Stimulated activated CD4-positive, alpha-beta T cell treated with anti-CD3 and anti-CD28 coated beads, Interleukin-1b, Interleukin-23, amount 100 ng/mL, for 4 hours (primary cell): ENCODE measurements around the gene GRHPR.

ENCODE experiments used
- DNase-seq, 2 donors: peaks; one replicate each; pipeline ENCODE4 v3.0.0-alpha.2; 2020; ENCODE audit warnings: low read depth in 2 of 2

The GRHPR gene

DNA sequence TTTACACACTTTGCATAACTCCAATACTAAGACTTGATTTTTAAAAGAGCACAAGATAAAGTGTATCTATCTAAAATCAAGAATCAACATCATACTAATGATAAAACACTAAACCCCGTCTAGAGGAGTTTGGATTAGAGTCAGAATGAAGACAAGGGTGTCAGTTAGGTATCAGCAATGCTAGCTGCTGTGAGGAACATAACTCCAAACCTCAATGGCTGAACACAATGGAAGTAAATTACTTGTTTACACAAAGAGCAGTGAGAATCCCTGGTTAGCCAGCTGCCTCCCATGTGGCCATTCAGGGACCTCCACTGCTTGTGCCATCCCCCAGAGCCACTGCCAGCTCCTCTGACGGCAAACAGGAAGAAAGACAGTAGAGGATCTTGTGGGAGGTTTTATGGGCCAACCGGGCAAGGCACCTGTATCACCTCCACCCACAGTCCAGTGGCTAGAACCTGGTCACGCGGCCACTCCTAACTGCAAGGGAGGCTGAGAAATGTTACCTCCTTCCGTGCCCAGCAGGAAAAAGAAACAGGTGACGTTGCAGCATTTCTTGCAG is 24.0 kb upstream of the GRHPR start:
- DNase-seq: no peak

DNA sequence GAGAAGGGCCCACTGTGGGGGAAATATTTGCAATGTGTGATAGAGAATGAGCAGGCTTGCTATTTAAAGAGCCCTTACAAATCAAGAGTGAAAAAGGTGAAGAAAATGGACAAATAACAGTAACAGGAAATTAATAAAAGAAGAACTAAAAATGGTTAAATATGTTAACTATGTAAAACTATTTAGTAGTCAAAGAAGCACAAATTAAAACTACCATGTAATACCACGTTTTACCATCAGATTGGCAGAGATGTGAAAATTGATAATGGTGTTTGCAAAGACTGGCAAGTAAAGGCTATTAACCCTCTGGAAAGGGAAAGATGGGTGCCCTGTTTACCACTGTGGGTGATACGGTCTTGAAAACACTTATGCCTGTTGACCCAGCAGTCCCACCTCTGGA is 23.2 kb upstream of the GRHPR start:
- DNase-seq: no peak

GRCh38 chr9:37404590-37404989 is 17.9 kb upstream of the GRHPR start:
- no peak for DNase-seq

DNA sequence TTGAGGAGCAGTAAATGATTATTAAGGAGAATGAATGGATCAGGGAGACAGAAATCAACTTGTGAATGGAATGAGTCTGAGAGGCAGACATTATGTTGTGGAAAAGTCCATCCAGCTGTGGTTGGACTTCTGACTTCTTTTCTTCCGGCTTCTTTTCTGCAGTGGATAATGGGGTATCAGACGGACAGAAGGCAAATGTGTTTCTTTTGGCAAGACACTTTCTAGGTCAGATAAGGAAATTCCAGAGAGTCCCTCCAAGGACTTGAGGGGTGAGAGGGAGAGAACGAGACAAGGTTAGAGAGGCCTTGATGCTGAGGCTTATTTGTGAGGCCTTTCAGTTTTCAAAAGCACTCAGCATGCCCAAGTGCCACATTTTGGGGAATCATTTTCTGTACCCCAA is 17.1 kb upstream of the GRHPR start:
- no peak for DNase-seq

- DNase-seq: no peak
These were observed 16.6 kb upstream of the GRHPR start for GRCh38 chr9:37405764-37406380.

GRCh38 chr9:37406603-37407401 is 15.7 kb upstream of the GRHPR start:
- no peak for DNase-seq

- no peak for DNase-seq
These were observed 15.0 kb upstream of the GRHPR start for GRCh38 chr9:37407468-37407867.

DNA sequence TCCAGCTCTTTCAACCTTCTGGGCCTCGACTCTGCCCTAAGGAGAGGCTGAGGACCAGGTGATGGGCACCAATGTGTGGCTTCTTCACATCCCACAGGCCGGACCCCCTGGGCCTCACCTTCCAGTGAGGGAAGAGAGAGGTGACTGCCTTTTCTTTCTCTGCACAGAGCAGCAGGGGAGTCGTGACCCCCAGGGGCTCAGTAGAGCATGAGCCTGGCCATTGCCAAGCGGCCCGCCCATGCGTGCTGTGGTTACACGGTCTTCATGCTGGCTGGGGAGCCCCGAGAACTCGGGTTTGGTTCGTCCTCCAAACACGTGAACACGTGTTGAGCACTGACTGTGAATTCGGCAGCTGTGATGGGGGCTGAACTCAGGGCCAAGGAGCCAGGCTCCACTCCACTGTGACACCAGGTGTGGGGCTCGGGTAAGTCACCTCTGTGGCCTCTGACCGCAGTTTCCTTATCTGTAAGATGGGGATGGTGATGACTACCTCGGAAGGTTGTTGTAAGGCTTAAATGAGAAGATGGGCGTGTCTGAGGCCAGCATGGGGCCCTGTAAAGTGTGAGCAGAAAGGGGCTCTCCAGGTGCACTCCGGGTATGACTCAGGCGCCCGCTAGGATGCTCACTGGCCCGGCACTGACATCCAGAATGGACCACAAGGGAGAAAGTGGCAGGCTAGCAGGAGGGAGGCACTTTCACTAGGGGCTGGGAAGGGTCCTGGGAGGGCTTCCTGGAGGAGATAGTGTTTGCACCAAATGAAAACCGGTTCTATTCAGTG is 13.4 kb upstream of the GRHPR start:
- peak; percentile 36 to 40 for DNase-seq

DNA sequence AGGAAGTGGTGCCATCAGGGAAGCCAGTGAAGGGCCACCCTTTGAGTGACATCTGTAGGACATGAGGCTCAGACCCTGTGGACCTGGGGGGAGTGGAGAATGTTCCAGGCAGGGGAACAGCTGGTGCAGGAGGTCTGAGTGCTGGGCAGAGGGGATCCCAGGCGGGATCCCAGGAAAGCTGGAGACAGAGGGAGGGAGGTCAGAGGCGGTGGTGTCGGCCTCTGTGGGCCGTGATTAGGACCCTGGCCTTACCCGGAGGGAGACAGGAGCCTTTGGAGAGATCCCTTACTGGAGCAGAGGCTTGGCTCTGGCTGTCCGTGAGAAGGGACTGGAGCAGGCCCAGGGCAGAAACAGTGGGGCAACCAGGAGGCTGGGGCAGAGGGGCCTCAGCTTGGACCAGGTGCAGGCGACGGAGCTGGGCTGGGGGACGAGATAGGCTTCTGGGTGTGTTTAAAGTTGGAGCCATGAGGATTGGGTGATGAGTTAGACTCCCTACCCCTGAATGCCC is 12.1 kb upstream of the GRHPR start:
- DNase-seq: no peak

GRCh38 chr9:37410969-37411785 is 11.3 kb upstream of the GRHPR start:
- DNase-seq: no peak

DNA sequence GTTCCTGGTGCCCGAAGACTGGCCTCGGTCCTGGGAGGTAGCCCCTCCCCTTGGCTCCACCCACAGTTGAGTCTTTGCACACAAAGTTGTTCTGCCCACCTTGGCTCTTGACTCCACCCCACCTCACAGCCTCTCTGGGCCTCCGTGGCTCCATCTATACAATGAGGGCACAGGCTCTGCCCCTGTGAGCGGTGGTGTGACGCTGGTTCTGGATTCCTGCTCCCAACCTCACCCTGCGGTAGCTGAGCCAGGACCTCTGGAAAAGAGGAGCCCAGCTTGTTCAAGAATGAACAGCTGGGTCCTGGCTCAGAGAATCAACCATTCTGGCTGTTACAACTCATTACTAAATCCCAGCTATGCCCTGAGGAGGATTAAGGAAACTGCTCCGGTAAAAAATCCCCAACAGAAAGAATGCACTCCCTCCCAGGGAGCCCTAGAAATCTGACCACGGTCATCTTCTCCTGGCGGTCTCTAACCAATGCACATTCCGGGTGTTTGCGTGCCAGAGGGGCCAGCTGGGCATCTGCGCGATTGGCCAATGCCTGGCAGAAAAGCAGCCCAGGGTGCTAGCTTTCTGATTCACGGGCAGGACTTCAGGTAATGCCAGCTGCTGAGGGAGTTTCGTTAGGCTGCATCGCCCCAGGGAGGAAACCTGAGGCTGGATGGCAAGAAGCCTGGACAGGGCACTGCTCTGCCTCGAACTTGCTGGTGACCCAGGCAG is 9.9 kb upstream of the GRHPR start:
- DNase-seq: no peak

DNA sequence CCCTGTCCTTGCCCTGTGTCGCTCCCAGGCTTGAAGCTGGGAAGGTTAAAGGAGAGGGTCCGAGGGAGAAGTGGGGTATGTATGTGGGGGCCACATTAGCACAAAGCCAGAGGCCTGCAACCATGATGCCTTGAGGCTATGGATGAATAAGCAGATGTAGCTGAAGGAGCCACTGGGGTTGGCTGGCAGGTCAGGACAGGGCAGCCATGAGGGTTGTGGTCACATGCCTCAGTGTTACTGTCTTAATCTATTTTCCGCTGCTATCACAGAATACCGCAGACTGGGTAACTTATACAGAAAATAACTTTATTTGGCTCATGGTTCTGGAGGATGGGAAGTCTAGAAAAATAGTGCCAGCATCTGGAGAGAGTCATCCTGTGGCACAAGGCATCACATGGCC is 9.2 kb upstream of the GRHPR start:
- no peak for DNase-seq

DNA sequence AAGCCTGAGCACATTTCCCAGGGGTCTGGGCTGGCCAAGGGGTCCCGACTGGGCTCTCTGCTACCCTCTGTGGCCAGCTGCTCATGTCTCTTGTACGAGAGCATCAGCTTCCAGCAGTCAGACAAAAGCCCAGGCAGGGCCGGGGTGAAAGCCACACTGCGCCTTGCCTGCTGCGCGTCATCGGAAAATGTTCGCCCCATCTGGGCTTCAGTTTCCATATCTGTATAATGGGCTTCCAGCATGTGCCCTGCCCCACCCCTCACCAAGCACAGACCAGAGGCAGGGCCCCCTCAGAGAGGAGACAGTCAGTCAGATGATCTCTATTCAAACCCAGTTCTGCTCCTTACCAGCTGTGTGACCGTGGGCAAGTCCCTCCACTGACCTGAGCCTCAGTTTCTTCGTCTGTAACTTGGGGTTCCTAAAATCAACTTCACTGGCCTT is 8.0 kb upstream of the GRHPR start:
- no peak for DNase-seq

- peak; percentile 57 to 69 for DNase-seq
These were observed 7.3 kb upstream of the GRHPR start for GRCh38 chr9:37415011-37415719.

DNA sequence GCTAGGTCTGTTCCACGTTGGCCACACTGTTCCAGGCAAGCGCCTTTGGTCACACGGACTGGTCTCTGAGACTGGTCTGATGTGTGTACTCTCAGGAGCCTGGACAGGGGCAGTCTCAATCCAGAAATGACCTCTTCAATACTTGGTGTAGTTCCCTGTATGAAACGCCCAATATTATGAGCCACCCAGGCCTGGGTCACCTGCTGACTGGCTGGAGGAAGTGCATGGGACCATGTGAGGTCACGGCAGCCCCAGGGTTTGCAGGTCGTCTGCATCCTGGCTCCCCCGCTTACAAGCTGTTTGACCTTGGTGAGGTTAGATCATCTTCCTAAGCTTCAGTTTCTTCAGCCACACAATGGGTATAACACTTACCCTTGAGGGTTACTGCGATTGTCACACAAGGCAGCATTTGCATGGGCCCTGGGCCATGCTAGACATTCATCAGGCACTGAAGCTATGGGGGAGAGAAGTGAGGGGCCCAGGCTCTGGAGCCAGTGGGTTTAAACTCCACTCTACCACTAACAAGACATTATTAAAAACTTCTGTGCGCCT is 5.2 kb upstream of the GRHPR start:
- DNase-seq: no peak

- no peak for DNase-seq
These were observed 4.5 kb upstream of the GRHPR start for GRCh38 chr9:37417857-37418618.

DNA sequence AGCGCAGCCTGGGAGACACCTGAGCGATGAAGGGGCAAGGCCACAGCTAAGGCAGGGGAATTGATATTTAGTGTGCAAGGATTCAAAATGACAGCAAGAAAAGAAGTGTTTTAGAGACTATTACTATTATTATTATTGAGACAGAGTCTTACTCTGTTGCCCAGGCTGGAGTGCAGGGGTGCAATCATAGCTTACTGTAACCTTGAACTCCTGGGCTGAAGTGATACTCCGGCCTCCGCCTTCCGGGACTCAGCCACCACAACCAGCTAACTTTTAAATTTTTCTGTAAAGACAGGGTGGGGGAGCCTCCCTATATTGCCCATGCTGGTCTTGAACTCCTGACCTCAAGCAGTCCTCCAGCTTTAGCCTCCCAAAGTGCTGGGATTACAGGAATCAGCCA is 3.3 kb upstream of the GRHPR start:
- no peak for DNase-seq

- no peak for DNase-seq
These were observed 2.0 kb upstream of the GRHPR start for GRCh38 chr9:37420271-37421215.
